Smooth muscle cell (in vitro differentiated cells): ENCODE data around the gene HOXB3. TPM values are rescaled to one million over a fixed set of nuclear protein-coding genes. Genes with fewer than 3 reads are reported as not detected.
A peak's percentile ranks its signal among the peaks of the same experiment; 100 is the strongest.

Source experiments
- DNase-seq: peaks from one replicate; lab custom pipeline; 2025; ENCODE audit not compliant: unreplicated experiment; lab: John Stamatoyannopoulos, UW
- H2AFZ ChIP-seq: fragments of 200-600 bp; sonication (generic); 2 replicates; pipeline ENCODE4 v1.6.0; 2016; ENCODE audit warnings: antibody characterized with exemption, low read depth, mild to moderate bottlenecking
- H3F3A ChIP-seq: fragments of 200-600 bp; sonication (generic); 2 replicates; pipeline ENCODE4 v1.6.0; 2017; ENCODE audit warnings: antibody characterized with exemption, low read depth
- H3K27ac ChIP-seq: fragments of 200-600 bp; sonication (generic); 2 replicates; pipeline ENCODE4 v1.5.1; 2016; ENCODE audit warnings: low read depth, mild to moderate bottlenecking
- H3K27me3 ChIP-seq: fragments of 200-600 bp; sonication (generic); 2 replicates; pipeline ENCODE4 v1.6.1; 2016; ENCODE audit warnings: low read depth, mild to moderate bottlenecking
- H3K36me3 ChIP-seq: fragments of 200-600 bp; sonication (generic); 2 replicates; pipeline ENCODE4 v1.5.1; 2016; ENCODE audit warnings: low read depth
- H3K4me1 ChIP-seq: fragments of 200-600 bp; sonication (generic); 2 replicates; pipeline ENCODE4 v1.5.1; 2016; ENCODE audit warnings: low read depth
- H3K4me2 ChIP-seq: fragments of 200-600 bp; sonication (generic); 2 replicates; pipeline ENCODE4 v1.6.0; 2016; ENCODE audit warnings: mild to moderate bottlenecking
- H3K4me3 ChIP-seq: fragments of 200-600 bp; sonication (generic); 2 replicates; pipeline ENCODE4 v1.5.1; 2016; ENCODE audit warnings: mild to moderate bottlenecking
- H3K79me2 ChIP-seq: fragments of 200-600 bp; sonication (generic); 2 replicates; pipeline ENCODE4 v1.6.0; 2016; ENCODE audit warnings: low read depth, mild to moderate bottlenecking
- H3K9ac ChIP-seq: fragments of 200-600 bp; sonication (generic); 2 replicates; pipeline ENCODE4 v1.6.0; 2016; ENCODE audit warnings: low read depth
- H3K9me3 ChIP-seq: fragments of 200-600 bp; sonication (generic); replicated peaks from 2 replicates; pipeline ENCODE4 v1.5.1; 2016; ENCODE audit warnings: low read depth
- H4K20me1 ChIP-seq: fragments of 200-600 bp; sonication (generic); 2 replicates; pipeline ENCODE4 v1.6.0; 2016; ENCODE audit warnings: low read depth
- CTCF ChIP-seq: fragments of 200-600 bp; sonication (generic); IDR thresholded peaks from 2 replicates; pipeline ENCODE4 v1.5.1; 2017; ENCODE audit warnings: borderline replicate concordance, mild to moderate bottlenecking, antibody characterized with exemption; ENCODE audit not compliant: insufficient read depth, poor library complexity, severe bottlenecking
- WGBS: methylation state at CpG from one replicate; pipeline ENCODE4 v1.1.7; 2016; ENCODE audit warnings: low lambda C conversion rate; 5-methylcytosine and 5-hydroxymethylcytosine counted together
- polyA plus RNA-seq: library from polyadenylated mRNA; unstranded; fragments of >200 nt; fragmentation: Nextera tagmentation; extraction: Ambion mirVana; gene quantifications from 2 replicates; pipeline ENCODE4 v1.2.1, GENCODE V29; 2016
- total RNA-seq: library from RNA; depleted of rRNA; stranded (reverse); fragments of >200 nt; gene quantifications from 2 replicates; pipeline ENCODE4 v1.2.3, GENCODE V29; 2014

HOXB3 gene
- total and polyA plus RNA-seq, 2 experiments from 2014 or later: 2.8 to 5.1 TPM

GRCh38 chr17:48625495-48626244, 35.6 kb upstream of the HOXB3 start:
- Histone ChIP-seq H3K79me2 (peaks cover 38% of the 10 kb centered on the region), H4K20me1 (peaks cover 46% of the 10 kb centered on the region), H2AFZ (peak overlapping the region; percentile 33), H3F3A (no peaks in the 10 kb centered on the region), H3K27me3 (peaks cover 93% of the 10 kb centered on the region), H3K9me3 (no peaks in the 10 kb centered on the region), H3K4me1 (peaks cover 6% of the 10 kb centered on the region), H3K4me3 (peak overlapping the region; percentile 78), H3K9ac (peak overlapping the region; percentile 86), H3K27ac (peak overlapping the region; percentile 71), H3K4me2 (peak overlapping the region; percentile 99), H3K36me3 (no peaks in the 10 kb centered on the region)
- no peak for TF ChIP-seq CTCF
- DNase-seq: no peak
- WGBS: 2% methylated on average over 66 of the region's 69 CpGs

GRCh38 chr17:48624544-48625494, 34.8 kb upstream of the HOXB3 start:
- peak overlapping the region; percentile 71 for H3K27ac ChIP-seq
- no peaks in the 10 kb centered on the region for H3F3A ChIP-seq
- peak overlapping the region; percentile 86 for H3K9ac ChIP-seq
- H4K20me1 ChIP-seq: peaks cover 53% of the 10 kb centered on the region
- peak overlapping the region; percentile 99 for H3K4me2 ChIP-seq
- no peak for DNase-seq
- peaks cover 9% of the 10 kb centered on the region for H3K4me1 ChIP-seq
- no peaks in the 10 kb centered on the region for H3K36me3 ChIP-seq
- no peaks in the 10 kb centered on the region for H3K9me3 ChIP-seq
- 3% methylated on average over 39 of the region's 66 CpGs for WGBS
- H2AFZ ChIP-seq: no peak overlapping the region
- H3K27me3 ChIP-seq: peaks cover 93% of the 10 kb centered on the region
- H3K4me3 ChIP-seq: peak overlapping the region; percentile 78
- H3K79me2 ChIP-seq: peaks cover 38% of the 10 kb centered on the region
- TF ChIP-seq CTCF: no peak

GRCh38 chr17:48624118-48624517, 34.1 kb upstream of the HOXB3 start:
- TF ChIP-seq CTCF: no peak
- Histone ChIP-seq H3K79me2 (peaks cover 38% of the 10 kb centered on the region), H3K4me3 (peak overlapping the region; percentile 78), H3K4me1 (peaks cover 15% of the 10 kb centered on the region), H3K9me3 (no peaks in the 10 kb centered on the region), H2AFZ (no peak overlapping the region), H3K36me3 (no peaks in the 10 kb centered on the region), H3K4me2 (peak overlapping the region; percentile 99), H3K27me3 (peaks cover 94% of the 10 kb centered on the region), H4K20me1 (peaks cover 56% of the 10 kb centered on the region), H3K27ac (no peak overlapping the region), H3F3A (no peaks in the 10 kb centered on the region), H3K9ac (no peak overlapping the region)
- no peak for DNase-seq
- WGBS: 29% methylated on average over 5 of the region's 5 CpGs
